H1 (cell line): ENCODE measurements around the gene STAMBP. TPM values are rescaled to one million over a fixed set of nuclear protein-coding genes. Genes with fewer than 3 reads are reported as not detected.

ENCODE experiments used
- ASH2L ChIP-seq: fragments of 200-600, 300-600 bp; sonication (generic); IDR thresholded peaks from one replicate; pipeline ENCODE4 v1.7.1; 2017; ENCODE audit warnings: low read length
- CBX5 ChIP-seq: fragments of 300-800, 300-1000 bp; sonication (generic); IDR thresholded peaks from 2 replicates; pipeline ENCODE4 v1.7.1; 2016; ENCODE audit warnings: antibody characterized with exemption, low read length, low read depth
- CEBPB ChIP-seq: IDR thresholded peaks from 2 replicates; pipeline ENCODE4 v1.6.1; 2012; ENCODE audit warnings: low read depth, low read length
- GTF2F1 ChIP-seq: IDR thresholded peaks from 2 replicates; pipeline ENCODE4 v1.6.1; 2012; ENCODE audit warnings: low read depth, low read length, improper control_type of control experiment, borderline replicate concordance
- KDM4A ChIP-seq: IDR thresholded peaks from one replicate; pipeline ENCODE4 v1.7.1; 2012; ENCODE audit warnings: low read depth, mild to moderate bottlenecking, moderate library complexity, low read length, inconsistent platforms; ENCODE audit not compliant: severe bottlenecking
- RFX5 ChIP-seq: IDR thresholded peaks from 2 replicates; pipeline ENCODE4 v1.6.1; 2011; ENCODE audit warnings: low read depth, low read length, improper control_type of control experiment, borderline replicate concordance
- TAF1 ChIP-seq: IDR thresholded peaks from 2 replicates; pipeline ENCODE4 v1.6.1; 2011; ENCODE audit warnings: mild to moderate bottlenecking, low read depth, low read length
- polyA plus RNA-seq, 7 experiments: library from polyadenylated mRNA; depleted of rRNA in 3 of 7; stranded (reverse) in 5 of 7; unstranded in 2 of 7; fragments of >200 nt in 5 of 7; fragments of 200-250 nt in 2 of 7; gene quantifications; 1 replicate in 5 of 7; 2 replicates in 1 of 7; 4 replicates in 1 of 7; pipeline versions ENCODE4 v1.2.1 to v1.2.3, GENCODE V29; 2011 to 2013; ENCODE audit warnings: missing spikeins in 2 of 7, mixed read lengths in 2 of 7
- total RNA-seq: library from RNA; stranded (reverse); fragmentation: NEBNext Ultra II Directional; extraction: Animal tissue kit (Norgen Biotek cat#: 25700); gene quantifications from 2 replicates; pipeline ENCODE4 v1.2.1, GENCODE V29; 2021

STAMBP gene
- total and polyA plus RNA-seq, 2 of the 8 experiments (the other 6 are each of a cell fraction or from before 2014, with no cell fraction given) = 35.8 to 49.7 TPM

GRCh38 chr2:73906847-73907505 is 78.2 kb downstream of the STAMBP start (continued):
- TF ChIP-seq CBX5 = no peak
- no peak for TF ChIP-seq TAF1
- no peak for TF ChIP-seq GTF2F1
- no peak for TF ChIP-seq ASH2L
- TF ChIP-seq CEBPB = no peak
- TF ChIP-seq RFX5 = no peak
- TF ChIP-seq KDM4A = no peak
- TF ChIP-seq, all 59 proteins: peak for 0
